GM08714 (cell line): ENCODE data around the gene TFDP2.
"Not testable (repeated sequence)": the region's sequence is repeated elsewhere in the genome, so short reads cannot be mapped to it uniquely, and the experiment has no call there.

ENCODE experiments used
- H3K4me3 ChIP-seq: fragments of 200-500 bp; sonication (Bioruptor generic); 2 replicates; pipeline ENCODE4 v1.5.1; 2014; ENCODE audit warnings: mild to moderate bottlenecking, low read length, inconsistent platforms
- ZNF274 ChIP-seq: IDR thresholded peaks from 2 replicates; pipeline ENCODE4 v1.6.1; 2012; ENCODE audit warnings: mild to moderate bottlenecking, low read depth, low read length

TFDP2 gene

DNA sequence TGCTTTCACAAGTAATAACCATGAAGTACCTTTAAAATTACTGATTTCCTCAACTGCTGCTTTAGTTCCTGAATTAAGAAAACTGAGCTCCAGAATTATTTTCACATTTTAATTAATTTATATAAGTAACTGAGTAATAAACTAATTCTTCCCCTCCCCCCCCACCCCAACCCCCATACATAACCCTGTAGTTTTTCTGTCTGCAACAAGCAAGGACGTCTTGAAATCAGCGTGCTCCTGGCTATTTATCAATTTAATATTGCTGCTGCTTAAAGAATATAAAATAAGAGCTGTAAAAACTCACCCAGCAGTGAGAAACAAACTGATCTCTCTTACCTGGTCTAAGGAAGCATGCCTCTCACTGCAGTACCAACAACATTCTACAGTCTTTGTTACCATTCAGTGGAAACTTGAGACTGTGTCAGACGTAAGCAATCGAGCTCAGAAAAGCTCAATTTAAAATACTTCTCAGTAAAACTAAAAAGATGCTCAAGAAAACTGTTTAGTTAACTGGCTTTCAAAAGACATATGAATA lies 121.0 kb downstream of the TFDP2 start:
- H3K4me3 ChIP-seq, result peak overlapping the region; percentile 86
- no peak for TF ChIP-seq ZNF274

DNA sequence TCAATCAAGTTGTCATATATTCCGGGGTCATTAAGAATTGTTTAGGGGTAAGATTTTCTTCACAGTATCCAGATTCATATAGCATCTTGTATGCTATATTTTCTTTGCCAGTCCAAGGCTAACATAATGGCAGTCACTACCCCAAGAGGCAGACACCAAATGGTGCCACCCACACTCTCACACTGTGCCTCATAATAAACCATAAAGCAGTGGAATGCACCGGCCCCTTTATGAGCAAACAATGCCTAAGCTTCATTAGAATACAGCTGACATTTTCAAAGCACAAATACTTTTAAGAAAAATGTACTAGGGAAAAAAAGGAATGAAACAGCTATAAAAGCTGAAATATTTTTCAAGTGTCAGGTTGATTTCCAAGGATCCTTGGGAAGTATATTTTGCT lies 121.6 kb downstream of the TFDP2 start:
- no peak for TF ChIP-seq ZNF274
- H3K4me3 ChIP-seq, result peak overlapping the region; percentile 86

DNA sequence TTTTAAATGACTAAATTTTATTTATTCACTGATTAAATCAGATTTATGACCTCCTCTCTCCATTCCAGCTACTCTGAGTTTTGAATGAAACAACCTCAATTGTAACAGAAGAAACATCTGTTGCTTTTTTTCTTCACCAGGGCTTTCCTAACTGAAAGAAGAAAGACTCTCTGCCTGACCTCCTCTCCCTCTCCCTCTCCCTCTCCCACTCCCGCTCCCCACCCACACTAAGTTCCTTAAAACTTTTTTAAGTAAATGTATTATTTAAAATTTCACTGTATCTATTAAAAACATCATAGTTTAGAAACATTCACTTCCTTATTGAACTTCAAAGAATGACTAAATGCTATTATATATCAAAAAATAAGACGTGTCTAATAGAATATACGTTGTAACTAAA lies 122.0 kb downstream of the TFDP2 start:
- no peak for TF ChIP-seq ZNF274
- H3K4me3 ChIP-seq, result peak overlapping the region; percentile 86

DNA sequence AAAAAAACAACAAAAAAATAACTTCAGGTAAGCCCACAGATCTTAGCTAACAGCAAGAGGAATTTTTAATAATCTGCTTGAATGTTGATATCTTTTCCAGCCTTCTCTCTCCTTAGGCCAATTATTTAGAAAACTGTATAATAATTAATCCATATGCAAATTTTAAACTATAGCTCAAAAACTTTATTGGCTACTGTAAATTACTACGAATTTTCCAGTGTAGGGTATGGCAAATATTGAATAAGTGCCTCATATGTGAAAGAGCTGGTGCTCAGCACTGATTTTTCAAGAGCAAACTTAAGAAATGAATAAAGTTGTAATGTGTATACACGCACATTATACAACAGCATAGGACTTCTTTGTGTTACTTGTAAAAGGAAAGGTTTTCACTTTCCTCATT lies 123.0 kb downstream of the TFDP2 start:
- peak overlapping the region; percentile 86; the same call in 1 of the 2 replicates for H3K4me3 ChIP-seq
- no peak for TF ChIP-seq ZNF274

DNA sequence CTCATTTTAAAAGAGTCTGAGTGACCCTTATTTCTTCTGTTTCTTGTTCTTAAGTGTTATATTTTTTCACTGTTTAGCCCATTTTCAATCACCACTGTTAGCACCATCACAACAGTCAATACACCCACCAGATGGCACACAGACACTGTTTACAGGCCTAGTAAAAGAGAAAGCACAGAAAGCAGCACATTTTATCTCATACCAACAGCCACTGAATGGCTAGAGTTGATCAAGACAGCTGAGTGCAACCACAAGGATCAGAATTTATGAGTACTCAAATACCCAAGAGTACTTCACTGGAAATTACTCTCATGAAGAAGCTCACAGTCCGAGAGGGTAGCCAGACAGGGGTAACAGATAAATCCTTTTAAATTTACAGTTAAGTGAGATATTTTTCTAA lies 127.0 kb downstream of the TFDP2 start:
- H3K4me3 ChIP-seq, result no peak overlapping the region

DNA sequence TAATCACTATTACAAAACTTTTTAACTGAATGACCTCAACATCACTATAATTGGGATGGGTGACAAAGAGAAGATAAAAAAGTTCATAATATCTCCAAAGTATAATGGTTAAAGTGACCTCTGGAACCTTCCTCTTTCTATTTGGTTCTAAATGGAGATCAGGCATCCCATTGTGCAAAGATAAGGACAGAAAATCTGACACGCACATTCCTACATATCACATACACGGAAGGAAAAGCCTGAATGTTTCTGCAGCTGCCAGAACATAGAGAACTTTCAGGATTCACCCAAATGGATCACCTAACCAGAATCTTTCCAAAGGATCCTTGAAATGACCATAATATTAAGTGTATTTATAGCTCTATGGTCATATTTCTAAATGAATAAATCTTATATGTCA lies 128.2 kb downstream of the TFDP2 start:
- no peak overlapping the region for H3K4me3 ChIP-seq
- no peak for TF ChIP-seq ZNF274

More for the DNA sequence above, 127.0 kb downstream of the TFDP2 start:
- no peak for TF ChIP-seq ZNF274

DNA sequence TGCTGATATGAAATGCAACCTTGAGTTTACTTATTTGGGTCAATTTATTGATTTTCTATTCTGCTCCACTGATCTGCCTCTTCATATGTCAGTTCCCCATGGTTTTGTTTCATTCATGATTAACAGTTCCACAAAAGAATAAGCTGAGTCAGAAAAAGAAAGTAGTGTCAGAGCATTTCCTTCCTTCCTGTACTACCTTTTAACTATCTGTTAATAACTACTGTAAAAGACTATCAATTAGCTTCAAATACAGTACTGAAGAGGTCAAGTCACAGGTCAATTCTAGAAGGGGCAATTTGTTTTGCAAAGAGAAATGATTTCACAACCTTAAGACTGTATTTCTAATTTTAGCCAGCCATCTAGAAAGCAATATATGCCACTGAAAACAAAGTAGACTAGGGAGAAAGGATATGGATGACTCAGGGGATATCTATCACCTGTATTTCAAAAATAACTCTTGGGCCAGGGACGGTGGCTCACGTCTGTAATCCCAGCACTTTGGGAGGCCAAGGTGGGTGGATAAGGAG lies 129.5 kb downstream of the TFDP2 start:
- peak overlapping the region; percentile 49; the same call in 1 of the 2 replicates for H3K4me3 ChIP-seq
- no peak for TF ChIP-seq ZNF274

- H3K4me3 ChIP-seq, result no peak overlapping the region
- TF ChIP-seq ZNF274, result no peak
Observed at GRCh38 chr3:142013993-142014392, 135.4 kb downstream of the TFDP2 start.

- no peak for TF ChIP-seq ZNF274
- H3K4me3 ChIP-seq, result no peak overlapping the region
Observed at GRCh38 chr3:142013326-142013980, 135.9 kb downstream of the TFDP2 start.

DNA sequence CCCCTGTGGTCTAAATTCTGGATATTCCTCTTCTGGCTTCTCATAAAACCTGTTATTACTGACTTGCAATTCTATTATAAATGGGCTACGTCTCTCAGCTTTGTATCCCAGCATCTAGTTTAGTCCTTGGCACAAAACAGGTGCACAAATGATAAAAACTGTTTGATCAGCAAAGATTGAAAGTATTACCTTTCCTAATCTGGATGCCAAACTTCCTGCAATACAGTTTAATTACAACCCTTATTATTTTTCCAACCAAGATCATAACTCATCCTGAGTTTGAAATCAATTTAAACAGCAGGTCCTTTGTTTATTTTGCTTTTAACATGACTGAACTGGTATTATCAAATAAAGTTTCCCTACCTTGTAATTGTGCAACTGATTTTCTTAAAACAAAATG lies 140.3 kb downstream of the TFDP2 start:
- no peak for TF ChIP-seq ZNF274
- no peak overlapping the region for H3K4me3 ChIP-seq

DNA sequence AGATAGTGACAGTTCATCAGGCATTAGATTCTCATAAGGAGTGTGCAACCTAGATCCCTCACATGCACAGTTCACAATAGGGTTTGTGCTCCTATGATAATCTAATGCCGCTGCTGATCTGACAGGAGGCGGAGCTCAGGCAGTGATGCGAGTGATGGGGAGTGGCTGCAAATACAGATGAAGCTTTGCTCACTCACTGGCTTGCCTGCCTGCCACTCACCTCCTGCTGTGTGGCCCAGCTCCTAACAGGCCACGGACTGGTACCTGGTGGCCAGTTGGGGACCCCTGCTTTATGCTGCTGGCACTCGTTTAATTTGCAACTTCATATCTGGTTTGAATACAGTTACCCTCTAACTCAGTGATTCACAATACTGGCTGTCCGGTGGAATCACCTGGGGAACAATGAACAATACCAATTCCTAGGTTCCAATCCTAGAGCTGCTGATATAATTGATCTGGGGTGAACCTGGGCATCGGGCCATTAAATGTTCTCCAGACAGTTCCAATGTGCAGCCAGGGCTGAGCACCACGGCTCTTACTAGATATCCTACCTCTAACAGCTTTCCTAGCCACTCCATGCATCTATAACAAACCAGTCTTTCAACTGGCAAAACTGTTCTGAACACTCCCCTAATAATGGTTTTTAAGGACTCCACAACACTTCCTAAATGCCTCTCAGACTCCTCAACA lies 141.5 kb downstream of the TFDP2 start:
- H3K4me3 ChIP-seq, result no peak overlapping the region
- no peak for TF ChIP-seq ZNF274

DNA sequence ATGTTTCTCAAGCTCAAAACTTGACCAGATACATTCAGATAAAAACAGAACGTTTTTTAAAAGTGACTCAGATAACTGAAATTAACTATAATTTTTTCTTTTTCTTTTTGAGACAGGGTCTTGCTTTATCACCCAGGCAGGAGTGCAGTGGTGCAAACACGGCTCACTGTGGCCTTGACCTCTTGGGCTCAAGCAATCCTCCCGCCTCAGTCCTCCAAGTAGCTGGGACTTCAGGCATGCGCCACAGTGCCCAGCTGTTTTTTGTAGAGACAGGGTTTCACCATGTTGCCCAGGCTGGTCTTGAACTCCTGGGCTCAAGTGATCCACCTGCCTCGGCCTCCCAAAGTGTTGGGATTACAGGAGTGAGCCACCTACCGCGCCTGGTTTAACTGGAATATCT lies 144.4 kb downstream of the TFDP2 start:
- not testable (repeated sequence) for H3K4me3 ChIP-seq

- no peak for TF ChIP-seq ZNF274
Observed at GRCh38 chr3:142004025-142004424, 145.3 kb downstream of the TFDP2 start.

GRCh38 chr3:142003291-142003690 lies 146.1 kb downstream of the TFDP2 start:
- H3K4me3 ChIP-seq, result no peak overlapping the region
- no peak for TF ChIP-seq ZNF274

More at GRCh38 chr3:142004025-142004424, 145.3 kb downstream of the TFDP2 start:
- no peak overlapping the region for H3K4me3 ChIP-seq

DNA sequence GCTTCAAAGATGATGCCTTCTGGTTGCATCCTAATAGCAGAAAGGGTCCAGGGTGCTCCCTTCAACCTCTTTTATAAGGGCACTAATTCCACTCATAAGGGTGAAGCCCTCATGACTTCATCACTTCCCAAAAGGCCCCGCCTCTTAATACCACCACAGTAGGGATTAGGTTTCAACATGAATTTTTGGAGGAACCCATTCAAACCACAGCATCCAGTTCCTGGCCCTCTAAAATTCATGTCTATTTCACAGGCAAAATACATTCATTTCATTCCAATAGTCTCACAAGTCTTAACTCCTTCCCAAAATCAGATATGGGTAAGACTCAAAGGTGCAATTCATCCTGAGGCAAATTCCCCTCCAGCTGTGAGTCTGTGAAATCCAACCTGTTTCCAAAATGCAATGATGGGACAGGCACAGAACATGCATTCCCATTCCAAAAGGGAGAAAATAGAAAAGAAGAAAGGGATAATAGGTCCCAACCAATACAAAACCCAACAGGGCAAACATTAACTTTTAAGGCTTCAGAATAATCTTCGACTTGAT lies 148.9 kb downstream of the TFDP2 start:
- H3K4me3 ChIP-seq, result no peak overlapping the region
- no peak for TF ChIP-seq ZNF274
